ENCODE results near the gene ALDH4A1. TPM values are rescaled to one million over a fixed set of nuclear protein-coding genes. Genes with fewer than 3 reads are reported as not detected.

Gene ALDH4A1
- total RNA-seq, 4 donors from 2014 or later, result 19.9 to 24.8 (median 22.5) TPM

DNA sequence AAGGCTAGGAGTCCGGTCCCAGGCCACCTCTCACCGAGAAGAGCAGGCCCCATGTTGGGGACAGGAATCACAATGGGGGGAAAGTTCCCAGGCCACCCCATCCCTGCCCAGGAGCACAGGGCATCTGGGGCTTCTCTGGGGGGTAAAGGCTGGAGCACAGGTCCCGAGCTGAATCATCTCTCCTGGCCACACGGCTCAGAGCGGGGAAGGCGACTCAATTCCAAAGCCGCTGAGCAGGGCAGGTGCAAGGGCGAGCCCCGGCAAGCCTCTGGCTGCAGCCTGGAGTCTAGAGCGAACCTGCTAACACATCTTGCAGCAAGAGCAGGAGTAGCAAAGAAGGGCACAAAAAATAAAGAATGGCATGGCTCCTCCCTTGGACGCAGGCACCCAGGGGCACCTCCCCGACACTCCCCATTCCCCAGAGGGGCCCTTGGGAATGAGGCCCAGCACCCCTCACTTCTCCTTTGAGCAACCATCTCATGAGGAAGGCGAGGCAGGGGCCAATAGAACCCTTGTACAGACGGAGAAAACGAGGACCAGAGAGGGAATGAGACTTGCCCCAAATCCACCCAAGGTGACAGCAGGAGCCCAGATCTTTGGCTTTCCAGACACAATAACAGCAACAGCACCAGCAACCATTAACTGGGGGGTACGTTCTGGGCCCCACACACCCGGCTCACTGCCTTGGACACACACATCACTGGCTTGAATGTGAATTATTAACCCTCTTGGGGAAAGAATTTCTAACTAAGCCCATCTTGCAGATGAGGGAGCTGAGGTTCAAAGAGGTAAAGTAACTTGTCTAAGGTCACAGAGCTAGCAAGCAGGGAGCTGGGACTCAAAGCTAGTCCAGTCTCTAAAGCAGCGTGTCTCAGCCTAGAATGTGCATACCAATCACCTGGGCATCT is 20.7 kb upstream of the ALDH4A1 start:
- Histone ChIP-seq H3K4me1 (peaks cover 6 to 67% (median 40%) of the 10 kb centered on the region in 3 donors), H3K4me3 (peak overlapping the region in 1 of 2 donors; percentile 28)
- 34 to 90% methylated on average over 3 to 5 of the region's 18 CpGs for WGBS, 2 donors (ENCODE audit: low coverage in 1 of 2)

DNA sequence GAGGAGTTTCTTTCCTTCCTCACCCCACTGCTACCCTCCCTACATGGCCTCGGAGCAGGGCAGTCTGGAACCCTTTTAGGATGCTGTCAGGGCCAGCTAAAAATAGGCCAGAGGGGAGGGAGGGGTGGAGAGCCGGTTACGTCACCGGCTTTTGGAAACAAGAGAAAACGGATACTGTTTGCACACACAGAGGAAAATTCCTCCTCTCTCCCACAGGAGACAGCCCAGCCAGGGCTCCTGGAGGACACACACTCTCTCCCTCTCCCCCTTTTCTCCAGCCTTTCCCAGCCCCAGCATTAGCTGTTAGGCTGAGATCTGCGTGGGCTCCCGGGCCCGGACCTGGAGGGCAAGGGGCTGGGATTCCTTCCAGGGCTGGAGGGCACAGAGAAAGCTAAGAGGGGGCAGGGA is 20.0 kb upstream of the ALDH4A1 start:
- TF ChIP-seq EP300 (IDR thresholded peaks at IDR 0.05) (no peak), POLR2AphosphoS5 (IDR thresholded peaks at IDR 0.05) (peak; percentile 83), POLR2A (IDR thresholded peaks at IDR 0.05) (peak; percentile 29 to 42)
- TF ChIP-seq, protein P1, sequence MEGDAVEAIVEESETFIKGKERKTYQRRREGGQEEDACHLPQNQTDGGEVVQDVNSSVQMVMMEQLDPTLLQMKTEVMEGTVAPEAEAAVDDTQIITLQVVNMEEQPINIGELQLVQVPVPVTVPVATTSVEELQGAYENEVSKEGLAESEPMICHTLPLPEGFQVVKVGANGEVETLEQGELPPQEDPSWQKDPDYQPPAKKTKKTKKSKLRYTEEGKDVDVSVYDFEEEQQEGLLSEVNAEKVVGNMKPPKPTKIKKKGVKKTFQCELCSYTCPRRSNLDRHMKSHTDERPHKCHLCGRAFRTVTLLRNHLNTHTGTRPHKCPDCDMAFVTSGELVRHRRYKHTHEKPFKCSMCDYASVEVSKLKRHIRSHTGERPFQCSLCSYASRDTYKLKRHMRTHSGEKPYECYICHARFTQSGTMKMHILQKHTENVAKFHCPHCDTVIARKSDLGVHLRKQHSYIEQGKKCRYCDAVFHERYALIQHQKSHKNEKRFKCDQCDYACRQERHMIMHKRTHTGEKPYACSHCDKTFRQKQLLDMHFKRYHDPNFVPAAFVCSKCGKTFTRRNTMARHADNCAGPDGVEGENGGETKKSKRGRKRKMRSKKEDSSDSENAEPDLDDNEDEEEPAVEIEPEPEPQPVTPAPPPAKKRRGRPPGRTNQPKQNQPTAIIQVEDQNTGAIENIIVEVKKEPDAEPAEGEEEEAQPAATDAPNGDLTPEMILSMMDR (IDR thresholded peaks at IDR 0.05), result peak in 2 of 4 experiments; percentile 46 to 70
- WGBS, 2 donors (ENCODE audit: low coverage in 1 of 2), result 0% methylated on average over 4 to 7 of the region's 8 CpGs
- Histone ChIP-seq H3K4me1 (peaks cover 6 to 60% (median 35%) of the 10 kb centered on the region in 3 donors), H3K4me3 (peak overlapping the region in 1 of 2 donors; percentile 28), H3K27ac (peak overlapping the region; percentile 86 to 94 (median 88)), H3K27me3 (no peaks in the 10 kb centered on the region), H3K9me3 (no peaks in the 10 kb centered on the region), H3K36me3 (peaks cover 0 to 29% of the 10 kb centered on the region in 2 donors)
- peak; percentile 95 for ATAC-seq

More for the DNA sequence above, 20.7 kb upstream of the ALDH4A1 start:
- Histone ChIP-seq H3K9me3 (no peaks in the 10 kb centered on the region), H3K36me3 (peaks cover 0 to 24% of the 10 kb centered on the region in 2 donors), H3K27ac (peak overlapping the region; percentile 86 to 94 (median 88)), H3K27me3 (no peaks in the 10 kb centered on the region)
- TF ChIP-seq, protein P1 (IDR thresholded peaks at IDR 0.05), result no peak
- no peak for TF ChIP-seq POLR2A (IDR thresholded peaks at IDR 0.05)
- no peak for TF ChIP-seq EP300 (IDR thresholded peaks at IDR 0.05)
- TF ChIP-seq POLR2AphosphoS5 (IDR thresholded peaks at IDR 0.05), result no peak
- ATAC-seq, result no peak

DNA sequence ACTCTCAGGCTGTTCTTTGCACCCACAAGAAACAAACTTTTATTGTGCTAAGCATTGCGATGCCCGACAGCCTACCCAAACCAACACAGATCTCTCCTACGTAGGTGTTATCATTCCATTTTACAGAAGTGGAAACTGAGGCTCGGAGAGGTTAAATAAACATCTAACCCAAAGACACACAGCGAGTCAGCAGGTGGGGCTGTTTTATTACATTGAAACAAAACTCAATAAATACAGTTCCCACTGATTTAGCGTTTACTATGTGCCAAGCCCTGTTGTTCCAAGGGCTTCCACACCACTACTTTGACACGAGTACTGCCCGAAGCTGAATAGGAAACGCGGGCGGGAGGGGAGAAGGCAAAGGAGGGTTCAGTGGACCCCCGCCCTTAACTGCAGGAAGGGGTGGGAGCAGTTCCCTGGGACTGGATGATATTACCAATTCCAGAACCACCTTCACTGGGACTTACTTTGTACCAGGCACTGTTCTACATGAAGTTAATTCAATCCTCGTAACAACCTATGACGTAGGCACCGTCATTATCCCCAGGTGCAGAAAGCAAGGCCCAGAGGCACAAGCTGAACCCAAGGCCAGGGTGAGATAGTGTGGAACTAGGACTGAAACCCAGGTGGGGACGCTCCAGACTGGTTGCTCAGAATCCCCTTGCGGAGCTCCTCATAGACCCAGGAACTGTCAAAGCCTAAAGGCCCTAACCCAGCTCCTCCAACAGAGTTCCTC is 19.3 kb upstream of the ALDH4A1 start:
- ATAC-seq, result peak; percentile 19
- peaks cover 6 to 53% (median 30%) of the 10 kb centered on the region in 3 donors for H3K4me1 ChIP-seq
- H3K36me3 ChIP-seq, result peaks cover 0 to 36% of the 10 kb centered on the region in 2 donors
- TF ChIP-seq, protein P1 (IDR thresholded peaks at IDR 0.05), result peak in 3 of 4 experiments; percentile 24 to 52 (median 40)
- no peak for TF ChIP-seq POLR2AphosphoS5 (IDR thresholded peaks at IDR 0.05)
- WGBS, 2 donors (ENCODE audit: low coverage in 1 of 2), result 66 to 73% methylated on average over 3 to 10 of the region's 17 CpGs
- peak overlapping the region in 1 of 2 donors; percentile 28 for H3K4me3 ChIP-seq
- peak overlapping the region; percentile 86 to 94 (median 88) for H3K27ac ChIP-seq
- H3K27me3 ChIP-seq, result no peaks in the 10 kb centered on the region
- H3K9me3 ChIP-seq, result no peaks in the 10 kb centered on the region

DNA sequence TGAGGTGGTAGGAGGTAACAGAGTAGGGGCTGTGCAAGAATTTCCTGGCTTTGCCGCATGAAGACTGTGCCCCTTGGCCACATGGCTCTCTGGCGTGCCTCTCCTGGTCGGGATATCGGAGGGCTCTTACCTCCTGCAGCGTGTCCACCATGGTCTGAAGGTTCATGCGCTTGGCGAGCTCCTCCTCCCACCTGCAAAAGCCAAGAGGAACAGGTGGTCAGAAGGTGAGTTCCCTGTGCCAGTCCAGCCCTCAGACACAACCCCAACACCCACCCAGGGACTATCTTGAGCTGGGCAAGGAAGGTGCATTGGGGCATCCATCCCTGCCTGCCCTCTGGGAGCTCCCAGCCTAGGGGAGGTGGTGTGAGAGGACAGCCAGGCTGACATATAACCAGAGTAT is 18.6 kb upstream of the ALDH4A1 start:
- WGBS, 2 donors (ENCODE audit: low coverage in 1 of 2), result 86% methylated on average over 4 of the region's 7 CpGs; no CpG with 5 or more reads in 1 of the 2 donors
- Histone ChIP-seq H3K27me3 (no peaks in the 10 kb centered on the region), H3K9me3 (no peaks in the 10 kb centered on the region), H3K4me1 (peaks cover 6 to 46% (median 30%) of the 10 kb centered on the region in 3 donors), H3K36me3 (peaks cover 0 to 43% of the 10 kb centered on the region in 2 donors), H3K4me3 (no peak overlapping the region), H3K27ac (peak overlapping the region in 3 of 4 donors; percentile 86 to 94 (median 91))
- ATAC-seq, result no peak
- TF ChIP-seq POLR2A (IDR thresholded peaks at IDR 0.05), result no peak
- TF ChIP-seq, protein P1 (IDR thresholded peaks at IDR 0.05), result no peak
- TF ChIP-seq POLR2AphosphoS5 (IDR thresholded peaks at IDR 0.05), result no peak
- TF ChIP-seq EP300 (IDR thresholded peaks at IDR 0.05), result no peak

Data from gastroesophageal sphincter (tissue), 4 donors.